Activated T-helper 1 cell treated with anti-CD3 and anti-CD28 coated beads, Interleukin-2, amount 50 U/mL, for 16 hours (primary cell): ENCODE measurements around the gene ZNF202.
"Not testable (repeated sequence)": the region's sequence is repeated elsewhere in the genome, so short reads cannot be mapped to it uniquely, and the experiment has no call there.

ENCODE experiments used
- DNase-seq, 2 donors: peaks; one replicate each; pipeline ENCODE4 v3.0.0-alpha.2; 2020; ENCODE audit warnings: low read depth in 1 of 2, low spot score in 1 of 2

The ZNF202 gene

DNA sequence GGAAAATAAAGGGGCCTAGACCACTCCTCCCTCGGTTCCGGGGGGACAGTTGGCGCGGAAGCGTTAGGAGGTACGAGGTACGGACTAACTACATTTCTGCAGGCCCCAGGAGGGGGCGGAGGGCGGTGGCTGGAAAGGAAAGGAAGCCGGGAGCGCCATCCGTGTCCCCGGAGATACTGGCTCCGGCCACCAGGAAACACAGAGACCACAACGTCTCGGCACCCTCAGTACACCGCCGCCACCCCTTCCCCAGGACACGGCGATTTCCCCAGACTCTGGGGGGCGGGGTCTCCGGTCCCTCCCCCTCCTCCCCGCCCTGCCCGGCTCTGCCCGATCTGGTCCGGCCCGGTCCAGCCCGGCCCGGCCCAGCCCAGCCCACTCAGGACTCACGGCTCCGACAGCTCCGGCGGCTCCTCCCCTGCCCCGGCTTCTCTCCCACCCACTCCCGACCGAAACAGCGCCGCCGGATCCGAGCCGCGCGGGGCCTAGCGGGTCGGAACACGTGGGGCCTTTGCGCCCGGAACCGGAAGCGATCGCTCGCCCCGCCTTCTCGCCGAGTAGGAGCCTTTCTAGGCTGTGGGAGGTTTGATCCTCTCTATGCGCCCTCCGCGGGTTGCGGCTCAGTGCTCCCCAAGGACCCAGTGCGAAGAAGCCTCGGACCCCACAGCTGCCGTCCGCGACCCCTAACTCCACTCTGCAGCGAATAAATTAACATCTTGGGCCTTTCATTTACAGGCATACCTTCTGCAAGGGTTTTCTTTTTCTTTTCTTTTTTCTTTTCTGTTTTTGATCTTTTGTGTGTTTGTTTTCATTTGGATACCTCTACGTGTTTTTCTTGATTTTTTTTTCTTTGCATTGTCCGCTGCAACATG lies at the start of gene ZNF202:
ZNF202 (minus strand) TSS at position 502 of the 872 bp plus-strand sequence. CDS start 10,772 bp downstream, outside the sequence.
- peak; percentile 83 to 84 for DNase-seq

- no peak for DNase-seq
These were observed 42.1 kb upstream of the ZNF202 start for GRCh38 chr11:123783536-123783935.

GRCh38 chr11:123778511-123778910 lies 37.1 kb upstream of the ZNF202 start:
- no peak for DNase-seq

GRCh38 chr11:123775715-123776549 lies 34.5 kb upstream of the ZNF202 start:
- no peak for DNase-seq

GRCh38 chr11:123775289-123775688 lies 33.8 kb upstream of the ZNF202 start:
- DNase-seq = no peak

DNA sequence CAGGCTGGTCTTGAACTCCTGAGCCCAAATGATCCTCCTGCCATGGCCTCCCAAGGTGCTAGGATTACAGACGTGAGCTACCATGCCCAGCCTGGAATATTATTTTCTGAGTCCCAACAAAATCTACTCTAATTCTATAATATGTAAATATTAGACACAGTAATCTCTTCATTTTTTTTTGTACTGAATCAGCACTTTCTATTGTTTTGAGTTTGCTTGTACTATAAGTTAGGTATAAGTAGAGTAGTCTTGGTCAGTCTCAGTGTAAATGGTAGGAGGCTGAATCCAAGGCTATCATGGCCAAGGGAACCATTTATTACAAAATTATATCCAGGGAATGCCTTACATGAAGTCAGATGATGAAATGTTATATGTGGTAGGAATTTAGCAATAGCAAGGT lies 32.5 kb upstream of the ZNF202 start:
- no peak for DNase-seq

- no peak for DNase-seq
These were observed 31.6 kb upstream of the ZNF202 start for GRCh38 chr11:123773026-123773425.

DNA sequence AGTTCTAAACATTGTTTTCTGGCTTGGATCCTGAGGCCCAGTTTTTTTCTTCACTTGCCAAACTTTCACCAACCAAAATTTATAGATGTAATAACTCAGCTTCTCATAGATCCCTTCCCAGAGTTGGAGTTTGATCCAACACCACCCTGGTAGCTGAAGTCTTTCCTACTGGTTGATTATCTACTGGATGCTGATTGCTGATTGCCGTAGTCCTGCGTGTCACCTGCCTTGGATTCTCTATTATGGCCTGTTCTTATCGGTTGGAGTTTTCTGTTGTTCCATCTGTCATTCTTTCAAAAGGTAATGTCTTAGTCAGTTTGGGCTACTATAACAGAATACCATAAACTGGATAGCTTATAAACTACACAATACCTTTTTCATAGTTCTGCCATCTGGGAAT lies 30.2 kb upstream of the ZNF202 start:
- no peak for DNase-seq

GRCh38 chr11:123770712-123771111 lies 29.3 kb upstream of the ZNF202 start:
- DNase-seq = no peak

DNA sequence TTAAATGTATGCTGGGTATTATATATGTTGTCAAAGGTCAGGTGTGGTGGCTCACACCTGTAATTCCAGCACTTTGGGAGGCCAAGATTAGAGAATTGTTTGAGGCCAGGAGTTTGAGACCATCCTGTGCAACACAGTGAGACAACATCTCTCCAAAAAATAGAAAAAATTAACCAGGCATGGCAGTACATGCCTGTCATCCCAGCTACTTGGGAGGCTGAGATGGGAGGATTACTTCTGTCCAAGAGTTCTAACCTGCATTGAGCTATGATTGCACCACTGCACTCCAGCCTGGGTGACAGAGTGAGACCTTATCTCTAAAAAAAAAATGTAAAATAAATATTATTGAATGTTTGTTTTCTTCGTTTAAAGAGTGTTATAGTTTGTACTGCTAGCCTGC lies 24.1 kb upstream of the ZNF202 start:
- no peak for DNase-seq

- no peak for DNase-seq
These were observed 21.0 kb upstream of the ZNF202 start for GRCh38 chr11:123762422-123762821.

GRCh38 chr11:123760894-123761293 lies 19.4 kb upstream of the ZNF202 start:
- no peak for DNase-seq

GRCh38 chr11:123757976-123758375 lies 16.5 kb upstream of the ZNF202 start:
- DNase-seq = no peak

- DNase-seq = no peak
These were observed 14.4 kb upstream of the ZNF202 start for GRCh38 chr11:123755813-123756212.

DNA sequence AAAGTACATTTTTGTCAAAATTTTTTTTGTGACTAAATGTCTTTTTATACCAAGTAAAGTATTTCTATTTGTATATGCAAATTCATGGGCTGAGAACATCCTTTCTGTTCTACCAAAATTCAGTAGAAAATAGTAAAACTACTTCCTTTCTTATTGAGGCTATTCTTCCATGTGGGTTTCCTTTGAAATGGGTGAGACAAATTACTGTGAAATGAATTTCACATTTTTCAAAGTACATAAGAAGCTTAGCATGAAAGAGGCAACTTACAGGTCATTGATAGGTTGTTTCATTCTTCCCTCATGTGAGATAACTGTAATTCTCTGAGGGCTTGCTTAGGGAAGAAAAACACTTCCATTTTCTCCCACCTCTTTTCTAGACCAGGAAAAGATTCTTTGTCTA lies 13.9 kb upstream of the ZNF202 start:
- no peak for DNase-seq

DNA sequence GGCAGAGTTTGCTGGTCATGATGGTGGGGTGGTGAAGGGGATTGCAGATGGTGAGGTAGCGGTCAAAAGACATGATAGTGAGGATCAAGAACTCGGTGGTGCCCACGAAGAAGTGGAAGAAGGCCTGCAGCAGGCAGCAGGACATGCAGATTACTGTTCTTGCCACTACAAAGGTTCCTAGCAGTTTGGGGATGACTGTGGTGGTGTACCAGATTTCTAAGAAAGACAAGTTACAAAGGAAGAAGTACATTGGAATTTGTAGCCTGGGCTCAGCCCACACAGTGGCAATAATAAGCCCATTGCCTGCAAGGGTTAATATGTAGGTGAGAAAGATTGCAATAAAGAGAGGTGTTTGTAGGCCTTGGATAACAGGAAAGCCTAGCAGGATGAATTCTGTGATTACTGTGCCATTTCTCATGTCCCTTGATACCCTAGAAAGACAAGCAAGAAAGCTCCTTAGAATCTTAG lies 12.7 kb upstream of the ZNF202 start, which contains the start of gene OR6X1:
OR6X1 (minus strand) TSS at position 418 of the 468 bp plus-strand sequence; CDS start at position 418, 0 bp downstream.
- no peak for DNase-seq

DNA sequence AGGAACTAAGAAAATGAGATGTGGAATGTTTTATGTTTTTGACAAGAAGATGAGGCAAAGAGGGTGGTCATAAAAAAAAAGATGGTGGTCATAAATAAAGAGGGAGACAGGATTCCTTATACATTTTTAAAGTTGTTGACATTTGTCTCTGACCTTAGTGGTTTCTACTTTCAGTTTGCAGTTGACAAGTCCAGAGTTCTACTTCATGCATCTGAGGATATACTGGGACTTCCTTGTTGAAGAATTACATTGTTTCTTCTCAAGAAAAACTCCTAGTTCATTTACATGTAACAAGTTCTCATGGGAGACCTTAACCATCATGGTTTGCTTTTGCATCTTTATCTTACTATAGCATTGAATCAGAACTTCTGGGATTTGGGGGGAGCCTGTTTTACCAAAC lies 11.7 kb upstream of the ZNF202 start:
- no peak for DNase-seq

DNA sequence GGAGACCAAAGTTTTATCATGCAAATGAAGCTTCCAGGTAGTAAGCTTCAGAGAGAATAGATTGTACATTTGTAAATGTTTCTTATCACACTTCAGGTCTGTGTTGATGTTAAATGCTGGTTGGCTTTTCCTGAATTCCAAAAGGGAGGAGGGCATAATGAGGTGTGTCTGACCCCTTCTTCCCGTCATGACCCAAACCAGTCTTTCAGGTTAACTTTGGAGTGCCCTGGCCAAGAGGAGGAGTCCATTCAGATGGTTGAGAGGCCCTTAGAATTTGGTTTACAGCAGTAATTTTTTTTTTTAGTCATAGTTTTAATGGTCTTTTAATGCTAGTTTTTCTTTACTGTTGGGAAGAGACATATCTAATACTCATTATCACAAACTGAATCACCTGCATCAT lies 10.3 kb upstream of the ZNF202 start:
- no peak for DNase-seq

DNA sequence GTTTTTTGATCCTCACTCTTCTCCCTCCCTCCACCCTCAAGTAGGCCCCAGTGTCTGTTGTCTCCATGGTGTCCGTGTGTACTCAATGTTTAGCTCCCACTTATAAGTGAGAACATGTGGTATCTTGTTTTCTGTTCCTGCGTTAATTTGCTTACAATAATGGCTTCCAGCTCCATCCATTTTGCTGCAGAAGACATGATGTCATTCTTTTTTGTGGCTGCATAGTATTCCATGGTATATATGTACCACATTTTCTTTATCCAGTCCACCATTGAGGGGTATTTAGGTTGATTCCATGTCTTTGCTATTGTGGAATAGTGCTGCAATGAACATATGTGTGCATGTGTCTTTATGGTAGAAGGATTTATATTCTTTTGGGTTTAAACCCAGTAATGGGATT lies 6.9 kb upstream of the ZNF202 start:
- DNase-seq = not testable (repeated sequence)

DNA sequence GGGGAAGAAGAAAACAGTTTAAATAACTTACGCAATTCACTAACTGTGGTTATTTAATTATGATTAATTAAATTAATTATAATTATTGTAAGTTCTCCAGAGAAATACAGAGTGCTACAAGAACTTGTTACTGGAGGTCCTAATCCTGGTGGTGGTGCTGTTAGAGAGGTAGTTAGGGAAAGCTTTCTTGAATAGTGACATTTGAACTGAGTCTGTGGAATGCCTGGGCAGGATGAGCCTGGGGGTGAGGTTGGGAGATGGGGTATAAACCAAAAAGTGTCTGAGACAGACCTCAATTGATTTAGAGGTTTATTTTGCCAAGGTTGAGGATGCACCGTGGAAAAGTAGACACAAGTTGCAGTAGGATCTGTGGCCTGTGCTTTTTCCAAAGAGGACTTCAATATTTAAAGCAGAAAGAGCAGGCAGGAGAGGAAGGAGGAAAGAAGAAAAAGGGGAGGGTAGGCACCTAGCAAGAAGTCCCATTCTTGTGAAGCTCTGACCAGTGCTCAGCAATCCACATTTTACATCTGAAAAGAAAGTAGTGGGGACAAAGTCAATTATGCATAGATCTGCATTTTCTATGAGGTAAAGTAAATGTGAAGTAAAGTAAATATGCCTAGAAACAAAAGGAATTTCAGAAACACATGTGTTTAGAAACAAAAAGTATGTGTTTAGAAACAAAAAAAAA lies 4.4 kb upstream of the ZNF202 start:
- DNase-seq = no peak

GRCh38 chr11:123742724-123743120 lies 1.3 kb upstream of the ZNF202 start:
- no peak for DNase-seq
